WI38 (cell line): ENCODE data around the gene CCDC91.

Experiments used
- H3K4me3 ChIP-seq: 2 replicates; pipeline ENCODE4 v1.5.1; 2011; ENCODE audit warnings: low read depth, mild to moderate bottlenecking, control low read depth, low read length
- CTCF ChIP-seq: IDR thresholded peaks from 2 replicates; pipeline ENCODE4 v1.5.1; 2012; ENCODE audit warnings: low read depth, mild to moderate bottlenecking, control low read depth, low read length

The CCDC91 gene

DNA sequence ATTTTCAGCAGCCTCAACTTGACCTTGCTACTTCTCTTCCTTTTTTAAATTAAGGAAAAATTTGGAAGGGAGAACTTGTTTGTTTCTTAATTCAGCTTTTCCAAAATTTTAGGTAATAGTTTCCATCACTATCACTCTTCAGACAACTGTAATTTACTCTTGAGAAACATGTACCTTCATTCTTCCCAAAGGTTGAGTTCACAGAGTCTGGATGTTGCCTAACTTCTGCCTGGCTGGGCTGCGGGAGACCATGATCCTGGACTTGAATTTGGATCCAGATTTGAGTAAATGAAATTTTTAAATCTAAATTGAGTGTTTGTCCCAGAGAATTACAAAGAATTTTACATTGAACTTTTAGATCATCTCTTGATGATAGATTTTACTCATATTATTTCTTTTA lies 193.1 kb downstream of the CCDC91 start:
- TF ChIP-seq CTCF = no peak
- H3K4me3 ChIP-seq = no peak overlapping the region

DNA sequence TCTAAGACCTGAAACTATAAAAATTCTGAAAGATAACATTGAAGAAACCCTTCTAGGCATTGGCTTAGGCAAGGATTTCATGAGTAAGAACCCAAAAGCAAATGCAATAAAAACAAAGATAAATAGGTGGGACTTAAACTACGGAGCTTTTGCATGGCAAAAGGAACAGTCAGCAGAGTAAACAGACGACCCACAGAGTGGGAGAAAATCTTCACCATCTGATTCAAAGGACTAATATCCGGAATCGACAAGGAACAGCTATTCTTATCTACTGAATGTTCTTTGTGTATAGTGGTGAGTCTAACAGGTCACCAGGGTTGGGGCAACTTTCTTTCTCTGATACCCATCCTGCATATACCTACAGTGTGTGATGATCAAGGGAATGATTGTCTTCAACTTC lies 198.6 kb downstream of the CCDC91 start:
- H3K4me3 ChIP-seq = no peak overlapping the region
- no peak for TF ChIP-seq CTCF

DNA sequence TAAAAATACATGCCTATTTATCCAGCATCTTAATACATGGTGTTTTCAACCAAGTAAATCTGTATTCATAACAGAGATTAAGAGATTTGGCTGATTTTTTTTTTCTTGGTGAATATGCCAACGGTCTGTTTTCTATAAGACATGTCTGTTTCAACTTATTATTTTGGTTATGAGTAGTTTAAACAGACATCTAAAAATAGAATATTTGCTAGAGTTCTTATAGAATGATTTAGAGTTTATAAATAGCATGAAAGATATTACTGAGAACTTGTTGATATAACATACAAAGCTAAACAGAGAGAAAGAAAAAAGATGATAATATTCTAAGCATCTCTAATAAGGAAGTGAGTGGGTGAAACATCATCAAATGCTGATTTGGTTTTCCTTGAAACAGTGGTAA lies 199.9 kb downstream of the CCDC91 start:
- TF ChIP-seq CTCF = no peak
- H3K4me3 ChIP-seq = no peak overlapping the region

DNA sequence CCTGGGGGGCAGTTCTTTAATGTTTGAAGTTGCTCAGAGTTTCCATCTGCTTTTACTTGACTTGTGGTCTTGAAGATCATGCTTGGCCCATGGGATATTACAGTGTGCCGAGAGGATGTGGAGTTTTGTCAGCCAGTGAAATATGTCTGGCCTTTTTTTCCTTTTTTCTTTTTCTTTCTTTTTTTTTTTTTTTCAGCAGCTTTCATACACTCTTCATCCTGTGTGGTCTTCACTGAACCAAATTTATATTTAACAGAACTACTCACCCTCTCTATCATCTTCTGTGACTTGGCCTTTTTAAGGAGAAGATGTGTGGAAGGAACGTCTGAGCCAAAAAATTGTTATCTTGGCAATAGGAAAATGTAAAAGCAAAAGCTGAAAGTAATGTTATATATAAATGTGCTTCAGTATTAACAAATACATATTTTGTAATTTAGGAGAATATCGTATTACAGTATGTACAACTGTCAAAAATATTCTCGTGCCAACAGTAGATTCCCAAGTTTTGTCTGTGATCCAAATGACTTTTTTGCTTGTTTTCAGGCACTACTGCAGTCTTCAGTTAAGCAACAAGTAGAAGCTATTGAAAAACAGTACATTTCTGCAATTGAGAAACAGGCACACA lies 200.6 kb downstream of the CCDC91 start:
- H3K4me3 ChIP-seq = no peak overlapping the region
- TF ChIP-seq CTCF = no peak

DNA sequence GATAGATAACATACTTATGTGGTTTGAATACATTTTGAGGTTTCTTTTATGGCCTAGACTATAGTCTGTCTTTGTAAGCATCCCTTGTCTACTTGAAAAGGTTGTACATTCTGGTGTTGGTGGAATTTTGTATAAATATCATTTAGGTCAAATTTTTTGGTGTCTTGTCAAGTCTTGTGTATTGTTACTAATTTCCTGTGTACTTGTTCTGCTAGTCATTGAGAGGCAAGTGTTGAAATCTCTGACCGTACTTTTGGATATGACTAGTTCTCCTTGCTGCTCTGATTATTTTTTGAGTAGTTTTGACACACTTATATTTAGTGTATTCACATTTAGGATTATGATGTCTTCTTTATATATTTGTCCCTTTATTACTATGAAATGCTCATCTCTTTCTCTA lies 219.6 kb downstream of the CCDC91 start:
- TF ChIP-seq CTCF = no peak
- no peak overlapping the region for H3K4me3 ChIP-seq

DNA sequence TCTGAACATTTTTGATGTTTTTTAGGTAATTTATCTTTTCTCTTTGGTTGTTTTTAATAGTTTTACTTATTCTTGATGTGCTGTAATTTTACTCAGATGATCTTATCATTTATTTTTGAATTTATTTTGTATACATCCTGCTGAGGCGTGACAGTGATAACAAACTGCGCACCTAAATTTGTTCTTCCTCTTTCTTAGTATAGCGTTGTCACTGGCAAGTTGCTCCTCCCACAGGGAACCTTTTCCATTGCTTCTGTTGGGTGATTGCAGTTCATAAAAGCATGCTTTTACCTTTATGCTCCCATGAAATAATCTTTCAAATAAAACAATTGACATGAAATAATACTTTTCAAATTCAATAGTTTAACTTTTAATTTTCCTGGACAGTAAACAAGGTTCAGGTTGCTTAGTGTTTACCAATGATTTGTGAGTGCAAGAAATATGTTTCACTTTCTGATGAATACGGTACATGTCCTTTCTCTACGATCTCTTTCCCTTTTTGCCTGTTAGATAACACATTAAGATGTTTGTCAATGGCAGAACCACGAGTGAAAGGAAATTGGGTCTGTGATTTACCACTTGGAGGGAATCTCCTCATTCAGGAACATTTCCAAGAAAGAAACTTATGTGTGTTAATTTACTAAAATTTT lies 223.3 kb downstream of the CCDC91 start:
- TF ChIP-seq CTCF = no peak
- H3K4me3 ChIP-seq = no peak overlapping the region

DNA sequence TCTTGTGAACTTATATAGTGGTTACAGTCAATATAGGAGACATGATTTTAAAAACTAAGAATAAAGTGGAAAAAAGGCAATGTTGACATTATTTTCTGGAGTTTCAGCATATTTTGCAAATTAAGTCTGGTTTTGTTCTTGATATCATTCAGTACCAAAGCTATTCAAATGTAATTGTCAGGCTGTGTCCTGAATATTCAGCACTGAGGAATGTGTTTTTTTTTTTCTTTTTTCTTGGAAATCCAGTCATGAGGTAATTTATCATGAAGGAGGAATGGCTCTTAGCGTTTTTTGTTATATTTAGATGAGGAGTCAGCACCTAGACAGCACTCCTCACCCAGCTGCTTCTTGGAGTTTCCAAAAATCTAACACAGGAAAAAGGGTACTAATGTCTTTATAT lies 225.5 kb downstream of the CCDC91 start:
- no peak overlapping the region for H3K4me3 ChIP-seq
- no peak for TF ChIP-seq CTCF
